Medulla oblongata (tissue), 1 donor: Measurements from ENCODE around the gene FXYD1.

ENCODE experiments used
- DNase-seq: peaks from one replicate; pipeline ENCODE4 v3.0.0-alpha.2; 2015; ENCODE audit errors: extremely low spot score

Gene FXYD1

GRCh38 chr19:35162471-35163326, 24.1 kb downstream of the FXYD1 start:
- DNase-seq: no peak

- DNase-seq: no peak
Measured at GRCh38 chr19:35164418-35164817, 25.8 kb downstream of the FXYD1 start.

GRCh38 chr19:35165200-35166058, 26.8 kb downstream of the FXYD1 start:
- DNase-seq: no peak

GRCh38 chr19:35166100-35167063, 27.8 kb downstream of the FXYD1 start:
- no peak for DNase-seq

GRCh38 chr19:35167251-35168119, 28.9 kb downstream of the FXYD1 start:
- peak; percentile 64 for DNase-seq

- no peak for DNase-seq
Measured at GRCh38 chr19:35168196-35168595, 29.6 kb downstream of the FXYD1 start.

- no peak for DNase-seq
Measured at GRCh38 chr19:35169221-35169995, 30.8 kb downstream of the FXYD1 start.

GRCh38 chr19:35170359-35171061, 31.9 kb downstream of the FXYD1 start:
- peak; percentile 44 for DNase-seq

- DNase-seq: no peak
Measured at GRCh38 chr19:35171730-35172129, 33.1 kb downstream of the FXYD1 start.

GRCh38 chr19:35174226-35174625, 35.6 kb downstream of the FXYD1 start:
- DNase-seq: no peak

- no peak for DNase-seq
Measured at GRCh38 chr19:35176181-35176570, 37.6 kb downstream of the FXYD1 start.

GRCh38 chr19:35177377-35178274, 39.0 kb downstream of the FXYD1 start:
- no peak for DNase-seq

- no peak for DNase-seq
Measured at GRCh38 chr19:35178701-35179100, 40.1 kb downstream of the FXYD1 start.

GRCh38 chr19:35179830-35180229, 41.2 kb downstream of the FXYD1 start:
- no peak for DNase-seq

- no peak for DNase-seq
Measured at GRCh38 chr19:35181387-35181786, 42.8 kb downstream of the FXYD1 start.

- no peak for DNase-seq
Measured at GRCh38 chr19:35184267-35184666, 45.6 kb downstream of the FXYD1 start.

- no peak for DNase-seq
Measured at GRCh38 chr19:35184884-35185283, 46.3 kb downstream of the FXYD1 start.
